ENCODE measurements around the gene RREB1.

The RREB1 gene

GRCh38 chr6:7163661-7164071 is 55.9 kb downstream of the RREB1 start:
- DNase-seq (ENCODE audit: low spot score) = no peak

- DNase-seq (ENCODE audit: low spot score) = no peak
Observed at GRCh38 chr6:7164536-7165001, 56.8 kb downstream of the RREB1 start.

GRCh38 chr6:7165002-7165889 is 57.5 kb downstream of the RREB1 start:
- no peak for DNase-seq (ENCODE audit: low spot score)

- DNase-seq (ENCODE audit: low spot score) = no peak
Observed at GRCh38 chr6:7165890-7166267, 58.1 kb downstream of the RREB1 start.

- no peak for DNase-seq (ENCODE audit: low spot score)
Observed at GRCh38 chr6:7166410-7167293, 58.9 kb downstream of the RREB1 start.

- DNase-seq (ENCODE audit: low spot score) = no peak
Observed at GRCh38 chr6:7169296-7169721, 61.5 kb downstream of the RREB1 start.

- DNase-seq (ENCODE audit: low spot score) = no peak
Observed at GRCh38 chr6:7170117-7170732, 62.5 kb downstream of the RREB1 start.

GRCh38 chr6:7171119-7171518 is 63.4 kb downstream of the RREB1 start:
- DNase-seq (ENCODE audit: low spot score) = no peak

- DNase-seq (ENCODE audit: low spot score) = no peak
Observed at GRCh38 chr6:7171733-7172132, 64.0 kb downstream of the RREB1 start.

GRCh38 chr6:7172649-7173048 is 64.9 kb downstream of the RREB1 start:
- DNase-seq (ENCODE audit: low spot score) = no peak

- no peak for DNase-seq (ENCODE audit: low spot score)
Observed at GRCh38 chr6:7173843-7174503, 66.2 kb downstream of the RREB1 start.

GRCh38 chr6:7175462-7175861 is 67.7 kb downstream of the RREB1 start:
- DNase-seq (ENCODE audit: low spot score) = no peak

- DNase-seq (ENCODE audit: low spot score) = no peak
Observed at GRCh38 chr6:7176208-7176607, 68.4 kb downstream of the RREB1 start.

- DNase-seq (ENCODE audit: low spot score) = no peak
Observed at GRCh38 chr6:7178280-7178679, 70.5 kb downstream of the RREB1 start.

GRCh38 chr6:7180751-7181150 is 73.0 kb downstream of the RREB1 start:
- DNase-seq (ENCODE audit: low spot score) = no peak

- no peak for DNase-seq (ENCODE audit: low spot score)
Observed at GRCh38 chr6:7183707-7184106, 75.9 kb downstream of the RREB1 start.

GRCh38 chr6:7184502-7184901 is 76.7 kb downstream of the RREB1 start:
- DNase-seq (ENCODE audit: low spot score) = no peak

- no peak for DNase-seq (ENCODE audit: low spot score)
Observed at GRCh38 chr6:7185561-7185960, 77.8 kb downstream of the RREB1 start.

- peak; percentile 64 for DNase-seq (ENCODE audit: low spot score)
Observed at GRCh38 chr6:7188492-7188891, 80.7 kb downstream of the RREB1 start.

GRCh38 chr6:7189101-7189758 is 81.5 kb downstream of the RREB1 start:
- no peak for DNase-seq (ENCODE audit: low spot score)

GRCh38 chr6:7190791-7191190 is 83.0 kb downstream of the RREB1 start:
- no peak for DNase-seq (ENCODE audit: low spot score)
